Head of caudate nucleus (tissue), 42 donors: ENCODE measurements around the gene MED9.
A peak's percentile ranks its signal among the peaks of the same experiment; 100 is the strongest.

Source experiments
- DNase-seq, 42 donors: peaks; one replicate each; pipeline versions ENCODE4 v3.0.0 to v3.0.0-alpha.2; 2020 to 2021; ENCODE audit warnings: mixed read lengths in 7 of 42
- intact Hi-C: fragments of 100-400 bp; cut with DNase I; formaldehyde crosslinking; loops from one replicate; pipeline ENCODE4 v1.15.0; 2022

The MED9 gene

DNA sequence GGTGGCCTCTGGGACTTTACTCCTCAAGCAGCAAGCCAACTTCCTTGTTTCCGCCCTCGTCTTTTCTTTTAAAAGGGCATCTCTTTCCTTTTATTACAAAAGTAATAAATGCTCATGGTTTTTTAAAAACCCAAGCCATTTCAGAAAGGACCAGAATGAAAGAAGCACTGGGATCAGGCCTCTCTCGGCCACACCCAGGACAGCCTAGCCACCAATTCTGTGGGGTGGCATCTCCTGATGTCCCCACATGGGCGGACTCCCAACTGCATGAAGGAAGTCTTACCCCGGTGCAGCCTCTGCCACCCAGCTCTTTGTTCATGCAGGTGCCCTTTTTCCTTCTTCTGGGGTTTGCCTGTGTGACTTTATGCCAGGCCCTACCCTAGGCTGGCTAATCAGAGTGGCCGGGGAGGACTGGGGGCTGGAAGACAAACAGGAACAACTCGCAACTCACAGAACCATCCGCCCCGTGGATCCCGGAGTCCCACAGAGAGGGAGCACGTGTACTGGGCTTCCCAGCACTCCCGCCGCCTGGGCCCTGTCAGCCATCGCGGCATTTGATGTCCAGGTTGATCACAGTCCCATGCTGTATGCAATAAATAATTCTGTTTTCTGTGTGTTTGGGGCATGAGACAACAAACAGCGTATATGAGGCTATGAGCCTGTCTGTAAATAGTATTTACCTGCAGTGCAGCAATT is 22.0 kb downstream of the MED9 start:
- intact Hi-C loops: loop anchor here (5.0 kb wide), 1 partner anchor 69 kb away; no protein-coding TSS in a partner anchor
- DNase-seq: no peak

GRCh38 chr17:17499402-17500145 is 22.8 kb downstream of the MED9 start:
- intact Hi-C loops: loop anchor here (5.0 kb wide), 1 partner anchor 68 kb away; no protein-coding TSS in a partner anchor
- no peak for DNase-seq

- peak in 4 of 42 donors; percentile 51 to 77 (median 64) for DNase-seq
- intact Hi-C loops: no loop called here
These were observed 24.3 kb downstream of the MED9 start for GRCh38 chr17:17500999-17501605.

DNA sequence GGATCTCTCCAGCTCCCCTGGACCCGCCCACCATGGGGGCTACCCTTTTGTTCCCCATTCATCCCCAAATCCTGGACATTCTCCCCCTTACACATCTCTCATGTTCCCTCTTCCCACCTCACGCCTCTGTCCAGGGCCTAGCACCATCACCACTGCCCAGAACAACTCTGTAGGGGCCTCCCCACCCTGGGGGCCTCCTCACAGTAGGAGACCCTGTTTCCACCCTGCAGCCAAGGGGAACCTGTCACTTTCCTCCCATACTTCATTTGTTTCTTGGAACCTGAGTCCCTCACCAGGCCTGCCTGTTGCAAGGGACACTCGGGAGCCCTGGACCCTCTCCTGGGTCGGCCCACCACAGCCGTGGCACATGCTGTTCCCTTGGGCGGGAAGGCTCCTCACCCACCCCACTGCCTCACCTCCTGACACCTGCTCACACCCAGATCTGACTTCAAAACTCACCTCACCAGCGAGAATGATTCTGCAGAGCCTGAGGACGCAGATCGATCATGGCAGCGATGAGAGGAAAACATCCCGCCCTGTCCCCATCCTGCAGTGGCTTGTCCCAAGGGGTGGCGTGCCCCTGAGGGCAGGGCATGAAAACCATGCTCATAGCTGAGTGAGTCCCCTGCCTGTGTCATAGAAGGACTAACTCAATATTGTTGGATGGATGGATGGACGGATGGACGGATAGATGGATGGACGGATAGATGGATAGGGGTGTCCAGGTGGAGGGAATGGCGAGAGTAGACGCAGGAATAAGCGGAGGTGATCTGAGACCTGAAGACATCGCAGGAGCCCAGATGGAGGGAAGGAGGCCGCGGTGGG is 26.2 kb downstream of the MED9 start:
- DNase-seq: no peak

DNA sequence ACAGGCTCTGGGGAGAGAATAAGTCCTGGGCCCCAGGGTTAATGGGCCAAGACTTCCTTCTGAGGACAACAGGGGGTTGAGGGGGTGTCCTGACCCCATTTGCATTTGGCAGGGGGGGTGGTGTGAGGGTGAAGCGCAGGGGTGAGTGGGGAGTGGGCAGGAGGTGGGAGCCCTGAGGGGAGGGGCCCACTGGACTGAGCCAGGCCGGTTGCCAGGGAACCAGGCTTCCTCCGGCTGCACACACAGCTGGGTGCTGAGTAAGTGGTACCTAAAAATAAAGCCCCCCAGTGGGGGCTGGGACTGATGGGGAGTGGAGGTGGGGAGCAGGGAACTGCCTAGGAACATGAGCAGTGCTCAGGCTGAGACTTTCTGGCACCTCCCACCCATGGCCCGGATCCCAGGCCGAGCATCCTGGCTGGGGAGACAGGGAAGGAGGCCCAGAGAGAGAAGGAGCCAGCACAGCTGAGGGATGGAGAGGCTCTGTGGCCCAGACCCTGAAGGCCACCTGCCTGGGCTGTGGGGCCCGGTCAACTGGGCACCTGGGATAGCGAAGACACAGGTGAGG is 26.8 kb downstream of the MED9 start:
- intact Hi-C loops: no loop called here
- DNase-seq: peak; percentile 27 to 86 (median 68)

More for the DNA sequence above, 26.2 kb downstream of the MED9 start:
- intact Hi-C loops: no loop called here

GRCh38 chr17:17504341-17505140 is 27.7 kb downstream of the MED9 start:
- no peak for DNase-seq
- intact Hi-C loops: no loop called here

DNA sequence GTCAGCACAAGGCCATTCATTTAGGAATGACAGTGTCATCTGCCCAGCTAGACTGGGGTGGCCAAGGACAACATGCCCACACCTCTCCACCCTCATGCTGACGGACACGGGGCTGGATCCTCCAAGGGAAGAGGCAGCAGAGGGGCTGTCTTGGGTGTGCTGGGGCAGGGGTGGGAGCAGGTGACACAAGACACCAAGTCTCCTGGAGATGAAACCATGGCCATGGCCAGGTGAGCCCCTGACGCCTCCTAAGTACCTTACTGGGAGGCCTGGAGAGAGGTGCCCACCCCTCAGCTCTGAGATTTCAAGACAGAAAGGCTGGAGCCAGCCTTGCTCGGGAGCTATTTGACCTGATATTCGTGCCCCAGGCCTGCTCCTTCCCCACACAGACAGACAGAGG is 28.4 kb downstream of the MED9 start:
- DNase-seq: no peak
- intact Hi-C loops: no loop called here

- no peak for DNase-seq
- intact Hi-C loops: no loop called here
These were observed 28.9 kb downstream of the MED9 start for GRCh38 chr17:17505610-17506171.

DNA sequence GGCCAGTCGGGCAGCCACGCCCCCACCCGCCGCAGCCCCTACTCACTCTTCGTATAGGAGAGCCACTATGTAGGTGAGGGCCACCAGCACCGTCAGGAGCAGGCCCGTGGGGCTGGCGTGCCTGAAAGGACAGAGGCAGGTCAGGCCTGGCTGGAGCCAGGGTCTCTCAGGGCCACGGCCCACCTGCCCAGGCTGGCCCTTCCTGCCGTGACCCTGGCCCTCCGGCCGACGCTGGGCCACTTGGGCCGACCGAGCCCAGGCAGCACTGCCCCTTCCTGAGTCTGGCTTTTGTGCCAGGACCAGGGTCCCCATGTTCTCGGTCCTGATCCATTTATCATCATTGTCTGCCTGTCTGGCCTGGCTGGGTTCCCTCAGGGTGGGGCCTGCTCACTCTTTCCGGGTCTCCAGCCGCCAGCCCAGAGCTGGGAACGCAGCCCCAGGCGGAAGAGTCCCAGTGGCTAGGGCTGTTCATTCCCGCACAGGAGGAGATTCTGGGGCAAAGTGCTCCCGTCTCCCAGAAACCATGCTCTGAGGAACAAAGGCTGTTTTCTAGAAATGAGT is 29.5 kb downstream of the MED9 start:
- DNase-seq: peak in 21 of 42 donors; percentile 13 to 67 (median 47)

DNA sequence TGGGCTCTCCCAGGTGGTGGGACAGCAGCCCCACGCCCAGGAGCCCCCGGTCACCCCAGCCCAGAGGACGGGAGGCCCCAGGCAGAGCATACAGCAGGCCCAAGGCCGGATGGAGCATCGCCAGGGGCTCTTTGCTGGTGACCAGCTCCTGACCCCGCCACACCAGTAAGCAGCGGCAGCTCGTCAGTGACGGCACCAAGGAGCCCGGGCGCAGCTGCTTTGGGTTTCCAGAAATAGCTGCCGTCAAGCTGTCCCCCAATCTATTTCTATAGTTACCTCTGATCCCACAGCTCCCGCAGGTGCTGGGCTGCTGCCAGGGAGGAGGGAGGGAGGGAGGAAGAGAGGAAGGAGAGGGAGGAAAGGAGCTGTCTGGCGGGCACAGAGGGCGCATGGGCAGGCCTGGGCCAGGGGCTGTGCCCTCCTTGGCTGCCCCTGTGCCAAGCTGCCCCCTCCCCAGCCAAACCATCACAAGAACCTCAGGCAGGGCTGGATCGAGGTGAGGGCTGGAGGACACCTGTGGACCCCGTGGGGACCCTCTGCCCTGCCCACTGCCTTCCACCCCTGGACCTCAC is 30.2 kb downstream of the MED9 start:
- intact Hi-C loops: no loop called here
- peak; percentile 17 to 88 (median 64) for DNase-seq

More for the DNA sequence above, 29.5 kb downstream of the MED9 start:
- intact Hi-C loops: no loop called here

- no peak for DNase-seq
- intact Hi-C loops: no loop called here
These were observed 30.7 kb downstream of the MED9 start for GRCh38 chr17:17507465-17508011.

- no peak for DNase-seq
- intact Hi-C loops: no loop called here
These were observed 31.3 kb downstream of the MED9 start for GRCh38 chr17:17508019-17508535.

GRCh38 chr17:17508646-17509591 is 32.1 kb downstream of the MED9 start:
- intact Hi-C loops: no loop called here
- DNase-seq: no peak

DNA sequence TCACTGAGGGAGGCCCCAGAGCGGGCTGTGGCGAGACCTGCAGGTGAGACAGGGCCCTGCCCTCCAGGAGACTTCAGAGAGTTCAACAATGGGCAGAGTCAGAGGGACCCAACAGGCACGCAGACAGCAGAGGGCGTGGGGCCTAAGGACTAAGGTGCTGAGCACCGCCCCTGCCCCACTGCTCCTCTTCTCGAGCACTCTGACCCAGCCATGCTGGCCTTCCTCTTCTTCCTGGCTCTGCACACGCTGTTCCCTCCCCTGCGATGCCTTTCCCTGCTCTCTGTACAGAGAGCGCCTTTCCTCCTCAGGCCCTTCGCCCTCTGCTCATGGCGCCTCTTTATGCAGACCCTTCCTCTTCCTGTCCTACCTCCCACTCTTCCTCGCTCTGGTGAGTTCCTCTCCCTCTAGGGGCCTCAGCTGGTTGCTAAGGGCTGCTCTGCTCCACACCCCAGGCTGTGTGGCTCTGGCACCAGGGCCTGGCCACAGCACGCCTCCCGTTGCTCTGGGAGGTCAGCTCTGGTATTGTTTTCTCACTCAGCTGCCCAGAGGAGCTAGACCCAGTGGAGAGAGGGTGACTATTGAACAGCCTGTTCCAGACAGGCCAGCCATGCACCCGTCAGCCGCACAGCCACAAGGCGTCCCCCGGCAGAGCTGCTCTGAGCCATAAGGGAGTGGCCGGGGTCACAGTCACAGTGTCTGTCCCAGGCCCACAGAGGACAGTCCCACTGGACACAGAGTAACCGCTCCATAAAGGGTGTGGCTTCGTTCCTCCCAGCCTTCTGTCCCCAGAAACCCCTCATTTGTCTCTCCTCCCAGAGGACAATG is 33.0 kb downstream of the MED9 start:
- intact Hi-C loops: no loop called here
- DNase-seq: no peak
